Measurements from ENCODE around the gene LYSMD1.

LYSMD1 gene

GRCh38 chr1:151133018-151133806 is 32.5 kb downstream of the LYSMD1 start:
- Histone ChIP-seq H3K27ac (no peak overlapping the region), H4K20me1 (ENCODE audit: insufficient read depth) (no peaks in the 10 kb centered on the region), H3K27me3 (ENCODE audit: insufficient read depth, low read depth) (no peaks in the 10 kb centered on the region), H3K9ac (no peak overlapping the region), H3K79me2 (ENCODE audit: insufficient read depth, low read depth) (no peaks in the 10 kb centered on the region), H3K4me1 (ENCODE audit: low read depth, poor library complexity, severe bottlenecking) (peaks cover 7% of the 10 kb centered on the region), H3K4me3 (IDR thresholded peaks at IDR 0.05; ENCODE audit: insufficient read depth, low read depth, low read length) (no peak overlapping the region), H3K36me3 (ENCODE audit: insufficient read depth) (no peaks in the 10 kb centered on the region), H2AFZ (ENCODE audit: low read depth) (no peak overlapping the region), H3K4me2 (no peak overlapping the region)
- TF ChIP-seq, protein P1, sequence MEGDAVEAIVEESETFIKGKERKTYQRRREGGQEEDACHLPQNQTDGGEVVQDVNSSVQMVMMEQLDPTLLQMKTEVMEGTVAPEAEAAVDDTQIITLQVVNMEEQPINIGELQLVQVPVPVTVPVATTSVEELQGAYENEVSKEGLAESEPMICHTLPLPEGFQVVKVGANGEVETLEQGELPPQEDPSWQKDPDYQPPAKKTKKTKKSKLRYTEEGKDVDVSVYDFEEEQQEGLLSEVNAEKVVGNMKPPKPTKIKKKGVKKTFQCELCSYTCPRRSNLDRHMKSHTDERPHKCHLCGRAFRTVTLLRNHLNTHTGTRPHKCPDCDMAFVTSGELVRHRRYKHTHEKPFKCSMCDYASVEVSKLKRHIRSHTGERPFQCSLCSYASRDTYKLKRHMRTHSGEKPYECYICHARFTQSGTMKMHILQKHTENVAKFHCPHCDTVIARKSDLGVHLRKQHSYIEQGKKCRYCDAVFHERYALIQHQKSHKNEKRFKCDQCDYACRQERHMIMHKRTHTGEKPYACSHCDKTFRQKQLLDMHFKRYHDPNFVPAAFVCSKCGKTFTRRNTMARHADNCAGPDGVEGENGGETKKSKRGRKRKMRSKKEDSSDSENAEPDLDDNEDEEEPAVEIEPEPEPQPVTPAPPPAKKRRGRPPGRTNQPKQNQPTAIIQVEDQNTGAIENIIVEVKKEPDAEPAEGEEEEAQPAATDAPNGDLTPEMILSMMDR (conservative IDR thresholded peaks at IDR 0.05; ENCODE audit: low read depth, low read length), result no peak

- Histone ChIP-seq H2AFZ (ENCODE audit: low read depth) (no peak overlapping the region), H4K20me1 (ENCODE audit: insufficient read depth) (no peaks in the 10 kb centered on the region), H3K36me3 (ENCODE audit: insufficient read depth) (no peaks in the 10 kb centered on the region), H3K27me3 (ENCODE audit: insufficient read depth, low read depth) (no peaks in the 10 kb centered on the region), H3K9ac (no peak overlapping the region), H3K4me1 (ENCODE audit: low read depth, poor library complexity, severe bottlenecking) (peaks cover 7% of the 10 kb centered on the region), H3K4me2 (no peak overlapping the region), H3K79me2 (ENCODE audit: insufficient read depth, low read depth) (no peaks in the 10 kb centered on the region), H3K27ac (no peak overlapping the region), H3K4me3 (IDR thresholded peaks at IDR 0.05; ENCODE audit: insufficient read depth, low read depth, low read length) (no peak overlapping the region)
- TF ChIP-seq, protein P1 (conservative IDR thresholded peaks at IDR 0.05; ENCODE audit: low read depth, low read length), result no peak
Measured at GRCh38 chr1:151132335-151133017, 33.2 kb downstream of the LYSMD1 start.

DNA sequence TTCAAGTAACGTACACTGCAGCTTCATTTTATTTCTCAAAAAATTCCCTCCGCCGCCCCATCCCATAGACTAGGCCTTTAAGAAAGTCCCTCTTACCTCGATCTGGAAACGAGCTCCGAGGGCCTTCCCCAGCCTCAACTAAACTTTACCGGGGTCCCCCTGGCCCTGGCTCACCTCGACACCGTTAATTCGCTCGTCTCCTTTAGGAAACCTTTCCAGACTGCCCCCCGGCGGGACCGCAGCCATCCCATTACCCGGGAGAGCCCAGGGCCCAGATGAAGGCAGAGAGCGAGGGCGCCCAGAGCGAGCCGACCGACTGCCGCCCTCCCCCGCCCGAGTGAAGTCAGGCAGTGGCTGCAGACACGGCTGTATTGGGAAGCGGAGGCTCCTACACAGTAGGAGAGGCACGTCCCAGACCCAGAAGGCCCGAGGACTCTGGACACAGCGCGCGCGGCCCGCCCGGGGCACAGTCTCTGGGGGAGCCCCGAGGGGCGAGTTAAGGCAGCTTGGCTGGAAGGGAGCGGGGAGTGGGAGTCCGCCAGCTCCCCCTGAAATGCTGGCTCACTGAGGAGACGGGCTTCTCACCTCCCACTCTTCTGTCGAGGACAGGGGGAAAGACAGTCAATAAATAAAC is 33.9 kb downstream of the LYSMD1 start:
- H3K27ac ChIP-seq, result no peak overlapping the region
- no peak overlapping the region for H2AFZ ChIP-seq (ENCODE audit: low read depth)
- no peak overlapping the region for H3K4me3 ChIP-seq (IDR thresholded peaks at IDR 0.05; ENCODE audit: insufficient read depth, low read depth, low read length)
- no peaks in the 10 kb centered on the region for H3K36me3 ChIP-seq (ENCODE audit: insufficient read depth)
- H3K27me3 ChIP-seq (ENCODE audit: insufficient read depth, low read depth), result no peaks in the 10 kb centered on the region
- TF ChIP-seq, protein P1 (conservative IDR thresholded peaks at IDR 0.05; ENCODE audit: low read depth, low read length), result no peak
- H3K4me1 ChIP-seq (ENCODE audit: low read depth, poor library complexity, severe bottlenecking), result peaks cover 7% of the 10 kb centered on the region
- no peak overlapping the region for H3K4me2 ChIP-seq
- H3K9ac ChIP-seq, result no peak overlapping the region
- H4K20me1 ChIP-seq (ENCODE audit: insufficient read depth), result no peaks in the 10 kb centered on the region
- H3K79me2 ChIP-seq (ENCODE audit: insufficient read depth, low read depth), result no peaks in the 10 kb centered on the region

- Histone ChIP-seq H3K79me2 (ENCODE audit: insufficient read depth, low read depth) (no peaks in the 10 kb centered on the region), H4K20me1 (ENCODE audit: insufficient read depth) (no peaks in the 10 kb centered on the region), H3K27me3 (ENCODE audit: insufficient read depth, low read depth) (no peaks in the 10 kb centered on the region), H3K4me2 (no peak overlapping the region), H3K4me1 (ENCODE audit: low read depth, poor library complexity, severe bottlenecking) (peaks cover 7% of the 10 kb centered on the region), H3K27ac (no peak overlapping the region), H3K4me3 (IDR thresholded peaks at IDR 0.05; ENCODE audit: insufficient read depth, low read depth, low read length) (no peak overlapping the region), H2AFZ (ENCODE audit: low read depth) (no peak overlapping the region), H3K36me3 (ENCODE audit: insufficient read depth) (no peaks in the 10 kb centered on the region), H3K9ac (no peak overlapping the region)
- TF ChIP-seq, protein P1 (conservative IDR thresholded peaks at IDR 0.05; ENCODE audit: low read depth, low read length), result no peak
Measured at GRCh38 chr1:151130987-151131586, 34.6 kb downstream of the LYSMD1 start.
